Activated naive CD8-positive, alpha-beta T cell treated with anti-CD3 and anti-CD28 coated beads, Interleukin-2, amount 50 U/mL, for 16 hours (primary cell): ENCODE results near the gene TSPAN9.

Source experiments
- DNase-seq: peaks from one replicate; pipeline ENCODE4 v3.0.0-alpha.2; 2020; ENCODE audit warnings: low read depth, low spot score

The TSPAN9 gene

DNA sequence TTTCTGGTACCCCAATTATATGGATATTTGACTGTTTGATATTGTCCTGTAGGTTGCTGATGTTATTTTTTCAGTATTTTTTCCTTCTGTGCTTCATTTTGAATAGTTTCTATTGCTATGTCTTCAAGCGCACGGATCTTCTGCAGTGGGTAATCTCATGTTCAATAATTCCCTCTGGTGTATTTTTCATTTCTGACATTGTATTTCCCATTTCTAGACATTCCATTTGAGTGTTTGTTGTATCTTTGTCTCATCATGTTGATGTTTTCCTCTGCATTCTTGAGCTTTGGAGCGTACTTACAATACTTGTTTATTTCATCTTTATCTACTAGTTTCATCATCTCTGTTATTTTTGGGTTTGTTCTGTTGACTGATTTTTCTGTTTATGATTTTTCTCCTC, 22.0 kb downstream of the TSPAN9 start:
- no peak for DNase-seq

- no peak for DNase-seq
Observed at GRCh38 chr12:3101309-3102024, 24.3 kb downstream of the TSPAN9 start.

DNA sequence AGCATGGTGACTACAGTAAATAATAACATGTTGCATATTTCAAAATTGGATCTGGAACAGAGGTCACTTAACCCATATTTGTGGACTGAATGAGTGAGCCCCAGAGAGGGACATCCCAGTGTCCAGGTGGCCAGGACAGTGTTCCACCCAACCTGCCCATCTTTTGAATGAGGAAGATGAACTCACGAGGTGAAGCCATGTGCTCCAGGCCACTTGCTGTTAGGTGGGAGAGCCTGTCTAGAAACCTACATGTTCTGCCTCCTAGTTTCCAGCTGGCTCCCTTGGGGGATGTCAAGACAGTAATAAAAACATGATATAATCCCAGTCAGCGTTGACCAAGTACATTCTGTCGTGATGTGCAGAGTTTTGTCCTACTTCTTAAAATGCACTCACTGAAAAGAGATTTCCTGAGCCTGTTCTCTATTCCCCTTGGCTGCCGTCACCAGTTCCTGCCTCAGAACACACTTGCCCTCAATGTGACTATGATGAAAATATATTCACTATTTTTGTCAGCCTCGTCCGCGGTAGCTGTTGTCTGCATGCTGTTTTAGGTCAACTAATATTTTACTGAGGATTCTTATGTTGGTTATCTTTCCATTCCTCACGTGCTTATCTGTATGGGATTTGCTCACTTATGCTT, 25.7 kb downstream of the TSPAN9 start:
- DNase-seq: no peak

DNA sequence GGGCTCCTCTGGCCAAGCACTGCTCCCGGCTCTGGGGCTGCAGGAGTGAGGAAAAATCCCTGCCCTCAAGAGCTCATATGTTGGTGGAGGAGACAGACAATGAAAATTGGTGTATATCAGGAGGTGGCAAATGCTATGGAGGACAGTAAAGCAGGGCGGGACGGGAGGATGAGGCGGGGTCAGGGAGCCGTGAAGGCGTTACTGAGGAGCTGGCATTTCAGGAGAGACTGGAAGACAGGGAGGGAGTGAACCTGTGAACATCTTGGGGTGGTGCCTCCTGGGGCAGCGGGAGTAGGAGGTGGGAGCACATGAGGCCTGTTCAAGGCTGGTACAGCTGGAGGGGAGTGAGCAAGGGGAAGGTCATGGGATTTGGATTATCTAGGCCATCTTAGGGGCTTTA, 26.6 kb downstream of the TSPAN9 start:
- no peak for DNase-seq

GRCh38 chr12:3105690-3106479, 28.7 kb downstream of the TSPAN9 start:
- DNase-seq: no peak

DNA sequence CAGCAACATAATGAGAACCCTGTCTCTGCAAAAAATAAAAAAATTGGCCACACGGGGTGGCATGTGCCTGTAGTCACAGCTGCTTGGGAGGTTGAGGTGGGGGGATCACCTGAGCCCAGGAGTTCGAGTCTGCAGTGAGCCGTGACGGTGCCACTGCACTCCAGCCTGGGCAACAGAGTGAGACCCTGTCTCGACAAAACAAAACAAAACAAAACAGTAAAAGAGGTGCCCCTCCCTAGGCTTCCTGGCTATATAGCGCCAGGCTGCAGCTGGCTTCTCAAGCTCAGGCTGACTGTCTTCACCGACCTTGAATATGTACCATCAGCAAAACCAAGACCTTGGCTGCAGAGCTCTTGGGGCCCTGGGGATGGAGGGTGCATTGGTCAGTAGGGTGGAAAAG, 29.4 kb downstream of the TSPAN9 start:
- no peak for DNase-seq

DNA sequence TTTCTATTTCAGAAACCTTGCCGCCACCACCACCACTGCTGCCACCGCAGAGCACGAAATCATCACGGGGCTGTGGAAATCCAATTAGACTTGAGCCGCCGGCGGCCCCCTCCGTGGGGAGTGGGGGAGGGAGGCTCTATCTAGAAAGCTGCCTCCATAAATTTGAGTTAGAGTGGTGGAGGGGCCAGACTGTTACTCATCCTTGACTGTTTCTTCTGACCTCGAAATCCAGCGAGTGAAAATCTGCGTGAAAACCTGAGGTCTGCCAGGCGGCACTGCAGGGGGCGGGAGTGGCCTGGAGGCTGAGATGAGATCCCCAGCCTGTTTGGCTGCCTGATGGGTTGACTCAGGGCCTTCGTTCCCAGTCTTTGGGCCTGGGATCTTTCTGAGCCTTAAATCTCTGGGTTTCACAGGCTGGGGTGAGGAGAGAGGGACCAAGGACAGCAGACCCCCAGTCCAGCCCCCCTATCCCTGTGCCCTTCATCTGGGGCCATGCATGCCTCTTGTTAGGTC, 29.9 kb downstream of the TSPAN9 start:
- DNase-seq: no peak

DNA sequence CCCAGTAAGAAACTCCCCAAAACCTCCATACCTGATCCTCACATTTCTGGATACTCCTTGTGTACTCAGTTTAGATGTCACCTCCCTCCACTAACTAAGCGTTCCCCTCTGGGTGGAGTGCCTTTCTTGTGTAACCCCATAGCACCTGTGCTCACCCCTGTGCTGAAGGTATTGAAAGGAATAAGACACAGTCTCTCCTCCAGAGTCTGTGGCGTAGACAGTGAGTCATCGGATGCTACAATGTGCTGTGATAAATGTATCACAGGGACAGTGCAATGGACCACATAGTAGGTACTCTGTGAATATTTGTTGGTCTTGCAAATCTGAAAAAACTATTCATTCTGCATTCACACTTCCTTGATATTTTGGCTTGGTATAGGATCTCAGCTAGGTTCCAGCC, 30.8 kb downstream of the TSPAN9 start:
- no peak for DNase-seq

GRCh38 chr12:3110578-3110977, 33.4 kb downstream of the TSPAN9 start:
- no peak for DNase-seq

DNA sequence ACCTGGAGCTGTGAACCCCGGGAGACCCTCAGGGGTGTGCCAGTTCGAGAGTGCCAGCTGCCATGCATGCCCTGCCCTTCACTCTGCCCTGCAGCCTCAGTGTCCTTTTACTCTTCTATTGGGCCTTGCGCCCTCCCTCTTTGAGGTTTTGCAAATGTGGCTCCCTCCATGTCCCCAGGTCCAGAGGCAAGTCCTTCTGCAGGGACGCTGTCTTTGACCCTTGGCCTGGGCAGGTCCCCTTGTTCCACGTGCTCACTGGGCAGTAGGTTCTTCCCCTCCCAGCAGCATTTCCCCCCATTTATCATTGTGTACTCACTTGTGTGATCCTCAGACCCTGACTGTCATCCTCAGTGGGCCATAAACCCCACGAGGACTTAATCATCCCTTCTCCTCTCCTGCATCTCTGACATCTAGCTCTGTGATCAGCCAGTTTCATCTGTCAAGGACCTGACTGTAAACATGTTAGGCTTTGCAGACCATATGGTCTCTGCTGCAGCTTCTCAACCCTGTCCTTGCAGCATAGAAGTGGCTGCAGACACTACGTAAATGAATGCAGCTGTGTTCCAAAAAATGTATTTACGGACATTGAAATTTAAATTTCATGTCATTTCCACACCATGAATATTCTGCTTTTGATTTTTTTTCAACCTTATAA, 36.6 kb downstream of the TSPAN9 start:
- no peak for DNase-seq

- no peak for DNase-seq
Observed at GRCh38 chr12:3114671-3115070, 37.5 kb downstream of the TSPAN9 start.

DNA sequence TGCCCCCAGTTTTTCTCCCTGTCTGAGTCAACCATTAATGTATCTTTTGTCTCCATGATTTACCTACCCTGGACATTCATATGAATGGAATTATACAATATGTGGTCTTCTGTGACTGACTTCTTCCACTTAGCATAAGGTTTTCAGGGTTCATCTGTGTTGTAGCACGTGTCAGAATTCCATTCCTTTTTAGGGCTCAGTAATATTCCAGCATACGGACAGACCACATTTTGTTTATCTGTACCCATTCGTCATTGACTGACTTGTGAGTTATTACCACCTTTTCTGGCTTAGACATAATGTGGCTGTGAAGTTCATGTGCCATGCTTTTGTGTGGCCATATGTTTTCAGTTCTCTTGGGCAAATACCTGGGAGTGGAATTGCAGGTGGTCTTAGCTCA, 37.9 kb downstream of the TSPAN9 start:
- no peak for DNase-seq

- no peak for DNase-seq
Observed at GRCh38 chr12:3116106-3116844, 39.1 kb downstream of the TSPAN9 start.

DNA sequence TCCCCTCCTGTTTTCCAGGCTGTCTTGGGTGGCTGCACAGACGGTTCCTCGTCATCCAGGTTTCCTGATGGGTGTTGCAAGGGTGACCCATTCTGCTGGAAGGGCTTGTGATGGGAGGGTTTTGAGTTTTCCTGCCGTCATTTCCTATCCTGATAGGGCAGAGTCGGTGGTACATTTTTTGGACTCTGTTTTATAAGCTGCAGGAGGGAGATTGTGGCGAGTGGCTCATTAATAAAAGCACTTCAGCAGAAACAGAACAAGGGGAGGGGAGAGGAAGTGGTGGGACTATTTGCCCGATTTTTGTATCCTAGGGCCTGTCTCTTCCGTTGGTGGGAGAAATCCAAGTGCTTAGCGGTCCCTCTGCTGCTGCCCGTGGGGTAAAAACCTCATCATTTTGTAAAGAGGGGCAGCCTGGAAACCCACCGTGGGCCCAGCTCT, 40.0 kb downstream of the TSPAN9 start:
- no peak for DNase-seq

GRCh38 chr12:3117591-3118015, 40.4 kb downstream of the TSPAN9 start:
- no peak for DNase-seq

- DNase-seq: no peak
Observed at GRCh38 chr12:3119192-3119755, 42.1 kb downstream of the TSPAN9 start.

DNA sequence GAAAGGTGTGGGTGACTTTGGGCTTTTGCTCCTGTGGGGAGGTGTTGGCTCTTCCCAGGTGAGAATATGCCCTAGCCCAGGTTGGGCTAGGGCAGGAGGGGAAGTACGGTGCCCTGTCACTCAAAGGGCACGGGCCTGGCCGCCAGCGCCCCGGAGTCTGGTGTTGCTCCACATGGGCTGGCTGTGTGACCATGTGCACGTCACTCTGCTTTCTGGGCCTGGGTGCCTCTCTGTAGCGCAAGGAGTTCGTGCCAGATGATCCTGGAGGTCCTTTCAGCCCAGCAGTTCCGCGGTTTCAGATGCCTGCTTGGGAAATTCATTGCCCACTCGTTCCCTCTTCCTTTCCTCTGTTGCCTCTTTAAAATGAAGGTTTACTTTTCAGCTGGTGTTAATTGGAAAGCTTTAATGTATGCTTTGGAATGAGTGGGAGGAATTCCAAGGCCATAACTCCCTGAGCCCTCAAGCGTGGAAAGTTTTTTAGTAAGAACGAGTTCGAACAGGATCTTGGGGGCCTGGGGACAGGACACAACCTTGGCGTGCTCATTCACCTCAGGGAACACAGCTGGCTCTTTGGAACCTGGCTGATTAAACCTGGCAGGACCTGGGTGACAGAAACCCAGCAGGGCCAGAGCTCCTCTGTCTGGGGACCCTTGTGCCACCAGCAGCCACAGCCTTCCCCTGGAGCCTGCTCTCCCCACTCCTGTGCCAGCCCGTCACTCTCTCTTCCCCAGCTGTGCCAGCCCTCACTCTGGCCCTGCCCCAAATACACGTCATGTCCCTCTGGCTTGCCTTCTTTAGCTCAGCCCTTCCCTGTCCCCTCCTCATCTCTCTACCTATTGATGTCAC, 42.8 kb downstream of the TSPAN9 start:
- DNase-seq: no peak

- DNase-seq: no peak
Observed at GRCh38 chr12:3120701-3121100, 43.5 kb downstream of the TSPAN9 start.

- no peak for DNase-seq
Observed at GRCh38 chr12:3122841-3123678, 45.9 kb downstream of the TSPAN9 start.
